22Rv1 (cell line): ENCODE measurements around the gene ABI3BP.

Experiments
- CTCF ChIP-seq: fragments of 450-650 bp; IDR thresholded peaks from 2 replicates; pipeline ENCODE4 v1.5.1; 2017; ENCODE audit warnings: mild to moderate bottlenecking
- ZFX ChIP-seq: fragments of 450-650 bp; IDR thresholded peaks from 2 replicates; pipeline ENCODE4 v1.6.1; 2017; ENCODE audit warnings: antibody characterized with exemption, borderline replicate concordance

DNA sequence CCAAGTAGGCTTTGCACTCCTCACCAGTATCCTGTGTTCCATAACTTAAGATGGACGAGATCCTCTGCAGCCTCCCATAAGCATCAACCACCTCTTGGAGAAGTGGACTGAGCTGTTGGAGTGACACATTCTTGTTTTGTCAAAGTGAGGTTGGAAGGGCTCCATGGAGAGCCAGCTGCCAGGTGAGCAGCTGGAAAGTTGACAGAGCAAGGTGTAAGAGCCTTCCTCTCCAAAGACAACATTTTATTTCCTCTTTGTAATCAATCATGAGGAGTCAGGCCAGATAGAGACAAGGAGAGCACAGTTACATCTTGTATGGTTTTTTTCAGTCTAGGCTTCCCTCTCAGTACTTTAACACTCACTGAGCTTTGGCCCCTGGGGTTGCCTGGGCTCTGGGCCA lies 5.1 kb downstream of the ABI3BP start:
- TF ChIP-seq CTCF = no peak
- no peak for TF ChIP-seq ZFX
